Activated naive CD4-positive, alpha-beta T cell treated with anti-CD3 and anti-CD28 coated beads, Interleukin-2, amount 50 U/mL, for 72 hours (primary cell): ENCODE data around the gene TST. TPM values are rescaled to one million over a fixed set of nuclear protein-coding genes. Genes with fewer than 3 reads are reported as not detected.
A peak's percentile ranks its signal among the peaks of the same experiment; 100 is the strongest.

Experiments used
- ATAC-seq, 2 donors: fragments of 150-1000 bp; cut with Tn5 transposase; 2 replicates each; pipeline ENCODE4 v1.10.0; 2021; ENCODE audit warnings: mild to moderate bottlenecking in 2 of 2, moderate library complexity in 2 of 2
- DNase-seq, 2 donors: peaks; one replicate each; pipeline ENCODE4 v3.0.0; 2021 to 2022; ENCODE audit warnings: low spot score in 2 of 2
- H3K27ac Mint-ChIP-seq, 2 donors: one replicate each; pipeline ENCODE4 v1.8.0; 2022; ENCODE audit warnings: mild to moderate bottlenecking in 2 of 2, mixed read lengths in 2 of 2
- H3K36me3 Mint-ChIP-seq, 2 donors: one replicate each; pipeline ENCODE4 v1.8.0; 2022; ENCODE audit warnings: mixed read lengths in 2 of 2
- H3K9me3 Mint-ChIP-seq, 2 donors: one replicate each; pipeline ENCODE4 v1.8.0; 2022; ENCODE audit warnings: mixed read lengths in 2 of 2
- total RNA-seq, 2 donors: library from RNA; stranded (reverse); gene quantifications; one replicate each; pipeline ENCODE4 v1.2.3, GENCODE V29; 2022

TST gene
- total RNA-seq, 2 donors from 2014 or later: 5.1 to 5.3 TPM

- H3K36me3 Mint-ChIP-seq: no peaks in the 10 kb centered on the region
- DNase-seq (no peak), ATAC-seq (peak; percentile 83 to 85)
- peak overlapping the region; percentile 3 to 54 for H3K27ac Mint-ChIP-seq
- no peaks in the 10 kb centered on the region for H3K9me3 Mint-ChIP-seq
Measured at GRCh38 chr22:37044634-37045625, 25.7 kb upstream of the TST start.

GRCh38 chr22:37043828-37044538 is 24.7 kb upstream of the TST start:
- Mint-ChIP-seq H3K9me3 (no peaks in the 10 kb centered on the region), H3K36me3 (no peaks in the 10 kb centered on the region), H3K27ac (peak overlapping the region in 1 of 2 donors; percentile 51)
- ATAC-seq (peak; percentile 71 to 72), DNase-seq (peak in 1 of 2 donors; percentile 69)

GRCh38 chr22:37043209-37043827 is 24.1 kb upstream of the TST start:
- Mint-ChIP-seq H3K27ac (peak overlapping the region in 1 of 2 donors; percentile 51), H3K36me3 (no peaks in the 10 kb centered on the region), H3K9me3 (no peaks in the 10 kb centered on the region)
- no peak for ATAC-seq
- no peak for DNase-seq

- Mint-ChIP-seq H3K27ac (no peak overlapping the region), H3K9me3 (no peaks in the 10 kb centered on the region), H3K36me3 (no peaks in the 10 kb centered on the region)
- ATAC-seq: no peak
- DNase-seq: no peak
Measured at GRCh38 chr22:37039466-37039865, 20.2 kb upstream of the TST start.

GRCh38 chr22:37037669-37038068 is 18.4 kb upstream of the TST start:
- no peak for ATAC-seq
- Mint-ChIP-seq H3K36me3 (no peaks in the 10 kb centered on the region), H3K9me3 (no peaks in the 10 kb centered on the region), H3K27ac (no peak overlapping the region)
- DNase-seq: no peak

GRCh38 chr22:37036655-37037377 is 17.6 kb upstream of the TST start:
- Mint-ChIP-seq H3K27ac (no peak overlapping the region), H3K9me3 (no peaks in the 10 kb centered on the region), H3K36me3 (no peaks in the 10 kb centered on the region)
- no peak for DNase-seq
- ATAC-seq: no peak

GRCh38 chr22:37033605-37034430 is 14.6 kb upstream of the TST start:
- DNase-seq (no peak), ATAC-seq (no peak)
- Mint-ChIP-seq H3K27ac (no peak overlapping the region), H3K36me3 (no peaks in the 10 kb centered on the region), H3K9me3 (no peaks in the 10 kb centered on the region)

- Mint-ChIP-seq H3K9me3 (no peaks in the 10 kb centered on the region), H3K36me3 (no peaks in the 10 kb centered on the region), H3K27ac (no peak overlapping the region)
- ATAC-seq (no peak), DNase-seq (no peak)
Measured at GRCh38 chr22:37032535-37033460, 13.6 kb upstream of the TST start.

- no peaks in the 10 kb centered on the region for H3K36me3 Mint-ChIP-seq
- no peak overlapping the region for H3K27ac Mint-ChIP-seq
- DNase-seq (no peak), ATAC-seq (no peak)
- no peaks in the 10 kb centered on the region for H3K9me3 Mint-ChIP-seq
Measured at GRCh38 chr22:37032134-37032534, 12.9 kb upstream of the TST start.

- no peaks in the 10 kb centered on the region for H3K9me3 Mint-ChIP-seq
- H3K36me3 Mint-ChIP-seq: no peaks in the 10 kb centered on the region
Measured at GRCh38 chr22:37030560-37031281, 11.5 kb upstream of the TST start.

GRCh38 chr22:37028692-37029674 is 9.7 kb upstream of the TST start:
- H3K36me3 Mint-ChIP-seq: no peaks in the 10 kb centered on the region
- no peak overlapping the region for H3K27ac Mint-ChIP-seq
- DNase-seq: no peak
- no peak for ATAC-seq
- no peaks in the 10 kb centered on the region for H3K9me3 Mint-ChIP-seq

More at GRCh38 chr22:37030560-37031281, 11.5 kb upstream of the TST start:
- H3K27ac Mint-ChIP-seq: no peak overlapping the region
- ATAC-seq: no peak
- DNase-seq: no peak

GRCh38 chr22:37027556-37027955 is 8.3 kb upstream of the TST start:
- Mint-ChIP-seq H3K9me3 (no peaks in the 10 kb centered on the region), H3K36me3 (no peaks in the 10 kb centered on the region), H3K27ac (no peak overlapping the region)
- DNase-seq: no peak
- ATAC-seq: no peak

GRCh38 chr22:37026325-37026724 is 7.1 kb upstream of the TST start:
- DNase-seq (no peak), ATAC-seq (no peak)
- H3K9me3 Mint-ChIP-seq: no peaks in the 10 kb centered on the region
- H3K27ac Mint-ChIP-seq: no peak overlapping the region
- H3K36me3 Mint-ChIP-seq: no peaks in the 10 kb centered on the region
